Neural progenitor cell (in vitro differentiated cells): ENCODE results near the gene ARHGAP26. TPM values are rescaled to one million over a fixed set of nuclear protein-coding genes. Genes with fewer than 3 reads are reported as not detected.

Experiments used
- DNase-seq: peaks from one replicate; pipeline ENCODE4 v3.0.0-alpha.2; 2016; ENCODE audit warnings: low spot score
- H2AFZ ChIP-seq: fragments of 200-600 bp; sonication (generic); replicated peaks from 2 replicates; pipeline ENCODE4 v1.6.1; 2016; ENCODE audit warnings: antibody characterized with exemption
- H3F3A ChIP-seq: fragments of 200-600 bp; sonication (generic); 2 replicates; pipeline ENCODE4 v1.6.1; 2016; ENCODE audit warnings: antibody characterized with exemption, low read depth
- H3K27ac ChIP-seq: fragments of 200-600 bp; sonication (generic); 2 replicates; pipeline ENCODE4 v1.5.1; 2016; ENCODE audit warnings: mild to moderate bottlenecking
- H3K27me3 ChIP-seq: fragments of 200-600 bp; sonication (generic); 2 replicates; pipeline ENCODE4 v1.6.1; 2016; ENCODE audit warnings: mild to moderate bottlenecking, moderate library complexity
- H3K36me3 ChIP-seq: fragments of 200-600 bp; sonication (generic); 2 replicates; pipeline ENCODE4 v1.5.1; 2016
- H3K4me1 ChIP-seq: fragments of 200-600 bp; sonication (generic); 2 replicates; pipeline ENCODE4 v1.6.1; 2016; ENCODE audit warnings: mixed run types
- H3K4me2 ChIP-seq: fragments of 200-600 bp; sonication (generic); 2 replicates; pipeline ENCODE4 v1.6.1; 2016
- H3K4me3 ChIP-seq: fragments of 200-600 bp; sonication (generic); 2 replicates; pipeline ENCODE4 v1.5.1; 2016
- H3K79me2 ChIP-seq: fragments of 200-600 bp; sonication (generic); 2 replicates; pipeline ENCODE4 v1.6.1; 2016; ENCODE audit warnings: low read depth
- H3K9ac ChIP-seq: fragments of 200-600 bp; sonication (generic); 2 replicates; pipeline ENCODE4 v1.6.1; 2016
- H3K9me3 ChIP-seq: fragments of 200-600 bp; sonication (generic); 2 replicates; pipeline ENCODE4 v1.5.1; 2016; ENCODE audit warnings: low read depth
- H4K20me1 ChIP-seq: fragments of 200-600 bp; sonication (generic); 2 replicates; pipeline ENCODE4 v1.6.1; 2016; ENCODE audit warnings: low read depth
- H3K27ac Mint-ChIP-seq: 3 replicates; pipeline ENCODE4 v1.8.0; 2021; ENCODE audit warnings: mixed read lengths
- H3K27me3 Mint-ChIP-seq: 2 replicates; pipeline ENCODE4 v1.8.0; 2022; ENCODE audit warnings: low read depth, mild to moderate bottlenecking, inconsistent platforms, moderate library complexity, mixed read lengths; ENCODE audit not compliant: insufficient read depth
- H3K36me3 Mint-ChIP-seq: 3 replicates; pipeline ENCODE4 v1.8.0; 2021; ENCODE audit warnings: mixed read lengths
- H3K4me1 Mint-ChIP-seq: 3 replicates; pipeline ENCODE4 v1.8.0; 2021; ENCODE audit warnings: mixed read lengths
- H3K4me3 Mint-ChIP-seq: 3 replicates; pipeline ENCODE4 v1.8.0; 2021; ENCODE audit warnings: mild to moderate bottlenecking, moderate library complexity, mixed read lengths
- H3K9me3 Mint-ChIP-seq: 3 replicates; pipeline ENCODE4 v1.8.0; 2020; ENCODE audit warnings: mixed read lengths
- CTCF ChIP-seq: fragments of 200-600 bp; sonication (generic); IDR thresholded peaks from 2 replicates; pipeline ENCODE4 v1.5.1; 2017; ENCODE audit warnings: antibody characterized with exemption, mild to moderate bottlenecking
- EZH2 ChIP-seq: fragments of 200-600 bp; sonication (generic); IDR thresholded peaks from 2 replicates; pipeline ENCODE4 v1.6.1; 2017; ENCODE audit warnings: antibody characterized with exemption, mild to moderate bottlenecking, moderate library complexity
- EZH2phosphoT487 ChIP-seq: fragments of 200-600 bp; sonication (generic); IDR thresholded peaks from 2 replicates; pipeline ENCODE4 v1.6.1; 2017; ENCODE audit warnings: antibody characterized with exemption
- total RNA-seq: library from RNA; depleted of rRNA; stranded (reverse); fragments of >200 nt; gene quantifications from 2 replicates; pipeline ENCODE4 v1.2.3, GENCODE V29; 2015; ENCODE audit warnings: low replicate concordance

The ARHGAP26 gene
- total RNA-seq, 1 donor from 2014 or later: 7.0 TPM

GRCh38 chr5:143129203-143129602 lies 359.0 kb downstream of the ARHGAP26 start:
- Histone ChIP-seq H3K4me3 (no peak overlapping the region), H3K36me3 (no peaks in the 10 kb centered on the region), H3K27me3 (no peaks in the 10 kb centered on the region), H3K27ac (no peak overlapping the region), H3F3A (peaks cover 14% of the 10 kb centered on the region), H3K79me2 (no peaks in the 10 kb centered on the region), H4K20me1 (no peaks in the 10 kb centered on the region), H3K9me3 (no peaks in the 10 kb centered on the region), H2AFZ (no peak overlapping the region), H3K4me1 (peaks cover 24% of the 10 kb centered on the region), H3K9ac (no peak overlapping the region), H3K4me2 (no peak overlapping the region)
- H3K36me3 Mint-ChIP-seq: no peaks in the 10 kb centered on the region
- no peak overlapping the region for H3K27ac Mint-ChIP-seq
- no peak overlapping the region for H3K4me3 Mint-ChIP-seq
- peaks cover 4% of the 10 kb centered on the region for H3K27me3 Mint-ChIP-seq
- DNase-seq: no peak
- no peak for TF ChIP-seq CTCF
- no peaks in the 10 kb centered on the region for H3K9me3 Mint-ChIP-seq
- peaks cover 20% of the 10 kb centered on the region for H3K4me1 Mint-ChIP-seq

GRCh38 chr5:143129910-143130612 lies 359.9 kb downstream of the ARHGAP26 start:
- H3K79me2 ChIP-seq: no peaks in the 10 kb centered on the region
- no peaks in the 10 kb centered on the region for H3K27me3 ChIP-seq
- DNase-seq: no peak
- Mint-ChIP-seq H3K9me3 (no peaks in the 10 kb centered on the region), H3K4me3 (no peak overlapping the region), H3K36me3 (no peaks in the 10 kb centered on the region), H3K4me1 (peaks cover 19% of the 10 kb centered on the region), H3K27me3 (peaks cover 4% of the 10 kb centered on the region), H3K27ac (no peak overlapping the region)
- no peak overlapping the region for H3K4me3 ChIP-seq
- H3K9ac ChIP-seq: no peak overlapping the region
- no peak overlapping the region for H3K4me2 ChIP-seq
- no peaks in the 10 kb centered on the region for H3K9me3 ChIP-seq
- H3F3A ChIP-seq: peaks cover 21% of the 10 kb centered on the region
- H3K36me3 ChIP-seq: no peaks in the 10 kb centered on the region
- no peaks in the 10 kb centered on the region for H4K20me1 ChIP-seq
- peaks cover 32% of the 10 kb centered on the region for H3K4me1 ChIP-seq
- no peak overlapping the region for H2AFZ ChIP-seq
- TF ChIP-seq EZH2phosphoT487 (no peak), EZH2 (no peak), CTCF (no peak)
- no peak overlapping the region for H3K27ac ChIP-seq

- no peak for DNase-seq
- peaks cover 4% of the 10 kb centered on the region for H3K27me3 Mint-ChIP-seq
- peaks cover 38% of the 10 kb centered on the region for H3K4me1 ChIP-seq
- H3K27ac Mint-ChIP-seq: no peak overlapping the region
- no peak overlapping the region for H3K9ac ChIP-seq
- H3K9me3 Mint-ChIP-seq: no peaks in the 10 kb centered on the region
- H3K4me3 Mint-ChIP-seq: no peak overlapping the region
- no peaks in the 10 kb centered on the region for H3K9me3 ChIP-seq
- no peak overlapping the region for H3K27ac ChIP-seq
- H3K4me2 ChIP-seq: no peak overlapping the region
- no peaks in the 10 kb centered on the region for H3K36me3 Mint-ChIP-seq
- H3F3A ChIP-seq: peaks cover 21% of the 10 kb centered on the region
- no peak overlapping the region for H3K4me3 ChIP-seq
- TF ChIP-seq EZH2phosphoT487: no peak
- no peak for TF ChIP-seq EZH2
- TF ChIP-seq CTCF: no peak
- H3K4me1 Mint-ChIP-seq: peaks cover 19% of the 10 kb centered on the region
- no peaks in the 10 kb centered on the region for H4K20me1 ChIP-seq
- no peaks in the 10 kb centered on the region for H3K36me3 ChIP-seq
- no peaks in the 10 kb centered on the region for H3K79me2 ChIP-seq
- H2AFZ ChIP-seq: no peak overlapping the region
- no peaks in the 10 kb centered on the region for H3K27me3 ChIP-seq
Observed at GRCh38 chr5:143130613-143131305, 360.6 kb downstream of the ARHGAP26 start.
